HS-5 (cell line): ENCODE measurements around the gene SMAD9.

Experiments used
- DNase-seq: peaks from one replicate; pipeline ENCODE4 v3.0.0-alpha.2; 2012; ENCODE audit warnings: low read depth

The SMAD9 gene

DNA sequence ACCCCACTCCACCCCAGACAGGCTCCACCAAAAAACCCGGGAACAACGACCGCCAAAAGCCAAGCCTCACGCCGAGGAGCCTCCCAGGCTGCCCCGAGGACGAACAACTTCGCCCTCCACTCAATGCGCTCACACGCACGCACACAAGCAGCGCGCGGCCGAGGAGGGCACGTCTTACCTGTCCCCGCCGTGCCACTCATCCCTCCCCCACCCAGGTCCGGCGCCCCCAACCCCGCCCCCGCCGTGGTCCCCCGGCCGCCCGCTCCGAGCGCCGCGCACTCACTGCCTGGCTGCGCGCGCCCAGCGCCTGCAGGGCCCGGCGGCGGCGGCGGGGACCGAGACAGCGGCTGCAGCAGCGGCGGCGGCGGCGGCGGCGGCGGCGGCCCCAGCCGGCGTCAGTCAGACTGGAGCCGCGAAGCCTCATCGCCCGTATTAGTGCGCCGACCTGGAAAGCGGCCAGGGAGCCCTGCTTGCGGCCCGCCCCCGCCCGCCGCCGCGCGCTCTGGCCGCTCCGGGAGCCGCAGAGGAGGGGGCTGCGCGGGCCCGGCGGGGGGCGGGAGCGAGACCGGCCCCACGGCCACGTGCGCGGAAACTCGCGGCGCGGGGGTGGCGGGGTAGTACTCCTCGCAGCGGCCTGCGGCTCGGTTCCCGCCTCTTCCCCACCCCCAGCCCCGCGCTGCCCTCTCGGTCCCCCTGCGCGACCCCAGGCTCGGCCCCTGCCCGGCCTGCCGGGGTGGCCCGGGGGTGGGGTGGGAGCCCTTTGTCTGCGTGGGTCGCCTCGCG, at the start of gene SMAD9:
TSS of gene SMAD9 (minus strand) at position 406 of the 783 bp plus-strand sequence. CDS start 40,549 bp downstream, outside the sequence.
- no peak for DNase-seq

DNA sequence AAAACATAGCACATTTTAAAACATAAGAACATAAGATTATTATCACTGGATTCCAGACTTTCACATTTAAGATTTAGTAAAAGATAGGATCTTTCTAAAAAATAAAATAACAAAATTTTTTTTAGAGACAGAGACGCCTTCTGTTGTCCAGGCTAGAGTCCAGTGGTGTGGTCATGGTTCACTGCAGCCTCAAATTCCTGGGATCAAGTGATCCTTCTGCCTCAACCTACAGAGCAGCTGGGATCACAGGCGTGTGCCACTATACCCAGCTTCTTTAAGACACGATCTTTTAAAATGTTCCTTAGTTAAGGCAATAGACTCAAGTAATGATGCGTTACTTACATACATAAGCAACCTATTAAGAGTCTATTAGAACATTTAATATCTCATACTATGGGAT, 46.4 kb upstream of the SMAD9 start:
- DNase-seq: no peak

GRCh38 chr13:36965767-36966166, 45.7 kb upstream of the SMAD9 start:
- DNase-seq: peak; percentile 36

DNA sequence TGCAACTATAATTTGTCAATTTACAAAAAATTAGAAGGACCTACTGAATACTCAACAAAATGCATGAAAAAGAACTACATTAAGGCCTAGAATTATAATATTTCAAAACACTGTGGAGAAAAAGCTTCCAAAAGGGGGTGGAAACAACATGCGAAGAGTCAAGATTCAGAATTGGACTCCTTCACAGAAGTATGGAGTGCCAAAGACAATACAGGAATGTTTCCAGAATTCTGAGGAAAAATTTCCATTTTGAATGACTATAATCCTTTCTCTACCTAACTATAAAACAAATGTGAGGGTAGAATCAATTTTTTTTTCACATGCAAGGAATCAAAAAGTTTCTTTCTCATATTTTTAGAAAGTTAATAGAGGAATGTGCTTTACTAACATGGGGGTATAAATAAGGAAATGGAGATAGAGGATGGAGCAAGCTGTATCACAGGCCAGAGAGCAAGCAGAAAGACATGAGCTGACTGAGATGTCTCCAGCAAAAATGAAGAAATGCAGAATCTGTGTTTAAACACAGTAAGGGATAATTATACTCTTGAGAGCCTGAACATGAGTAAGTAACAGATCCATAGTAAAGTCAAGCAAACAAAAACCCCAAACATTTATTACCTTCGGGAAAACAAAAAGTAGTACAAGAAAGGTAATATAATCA, 39.5 kb upstream of the SMAD9 start:
- DNase-seq: no peak

GRCh38 chr13:36954542-36954941, 34.5 kb upstream of the SMAD9 start:
- no peak for DNase-seq

DNA sequence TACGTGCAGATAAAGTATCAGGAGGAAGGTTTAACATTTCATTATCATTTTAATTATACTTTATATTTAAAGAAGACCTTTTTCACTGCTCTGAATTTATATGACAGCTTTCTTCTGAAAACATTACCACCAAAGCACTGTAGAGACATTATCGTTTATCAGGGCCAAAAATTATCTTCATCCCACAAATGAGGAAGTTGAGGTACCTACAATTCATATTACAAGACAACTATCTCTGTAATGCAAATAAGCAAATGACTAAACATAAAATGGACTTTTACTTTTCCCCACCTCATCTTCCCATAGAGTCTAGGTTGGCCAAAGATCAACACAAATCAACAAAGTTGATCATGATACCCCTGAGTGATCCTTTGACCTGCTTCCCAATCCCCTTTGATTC, 30.9 kb upstream of the SMAD9 start:
- no peak for DNase-seq

- DNase-seq: no peak
Measured at GRCh38 chr13:36950330-36950729, 30.3 kb upstream of the SMAD9 start.

- DNase-seq: no peak
Measured at GRCh38 chr13:36945078-36945477, 25.0 kb upstream of the SMAD9 start.

DNA sequence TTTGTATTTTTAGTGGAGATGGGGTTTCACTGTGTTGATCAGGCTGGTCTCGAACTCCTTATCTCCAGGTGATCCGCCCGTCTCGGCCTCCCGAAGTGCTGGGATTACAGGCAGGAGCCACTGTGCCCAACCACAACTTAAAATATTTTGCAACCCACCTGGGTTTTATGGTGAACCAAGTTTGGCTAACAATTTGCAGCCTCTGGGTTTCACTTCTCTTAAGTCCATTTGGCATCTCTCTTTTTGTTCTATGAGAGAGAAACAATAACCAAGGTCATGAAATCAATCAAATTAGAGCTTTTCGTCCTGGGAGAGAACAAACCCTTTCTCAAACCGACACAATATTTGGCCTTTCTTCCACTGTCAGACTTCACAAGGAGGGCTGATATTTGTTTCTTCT, 5.6 kb upstream of the SMAD9 start:
- DNase-seq: no peak

- no peak for DNase-seq
Measured at GRCh38 chr13:36924001-36924400, 4.0 kb upstream of the SMAD9 start.

DNA sequence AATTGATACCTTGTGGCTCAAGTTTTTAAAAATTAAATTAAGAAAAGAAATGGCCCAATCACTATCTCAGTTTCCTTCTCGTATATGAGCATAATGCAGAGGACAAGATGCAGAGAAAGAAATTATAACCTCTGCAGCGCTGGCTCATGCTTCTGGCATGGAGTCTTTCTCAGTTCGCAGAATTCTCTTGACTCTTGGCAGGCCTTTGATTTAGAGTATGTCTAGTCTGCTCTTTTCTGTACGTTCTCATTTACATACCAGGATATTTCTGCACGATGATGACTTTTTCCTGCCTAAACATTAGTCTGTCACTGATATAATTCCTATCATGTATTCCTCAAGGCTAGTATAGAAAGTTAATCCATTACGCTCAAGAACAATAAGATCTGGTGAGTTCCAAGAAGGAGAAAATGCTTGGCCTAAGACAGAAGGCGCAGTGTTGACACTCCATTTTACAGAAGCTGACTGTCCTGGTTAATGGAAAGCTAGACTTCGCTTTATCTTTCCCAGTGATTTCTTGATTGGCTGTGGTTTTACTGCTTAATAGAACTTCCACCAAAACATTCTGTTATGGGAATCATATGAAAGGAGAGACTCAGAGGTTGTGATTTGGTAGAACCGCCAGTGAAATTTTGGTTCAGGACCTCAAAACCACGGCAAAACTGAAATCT, 1.7 kb upstream of the SMAD9 start:
- DNase-seq: no peak

DNA sequence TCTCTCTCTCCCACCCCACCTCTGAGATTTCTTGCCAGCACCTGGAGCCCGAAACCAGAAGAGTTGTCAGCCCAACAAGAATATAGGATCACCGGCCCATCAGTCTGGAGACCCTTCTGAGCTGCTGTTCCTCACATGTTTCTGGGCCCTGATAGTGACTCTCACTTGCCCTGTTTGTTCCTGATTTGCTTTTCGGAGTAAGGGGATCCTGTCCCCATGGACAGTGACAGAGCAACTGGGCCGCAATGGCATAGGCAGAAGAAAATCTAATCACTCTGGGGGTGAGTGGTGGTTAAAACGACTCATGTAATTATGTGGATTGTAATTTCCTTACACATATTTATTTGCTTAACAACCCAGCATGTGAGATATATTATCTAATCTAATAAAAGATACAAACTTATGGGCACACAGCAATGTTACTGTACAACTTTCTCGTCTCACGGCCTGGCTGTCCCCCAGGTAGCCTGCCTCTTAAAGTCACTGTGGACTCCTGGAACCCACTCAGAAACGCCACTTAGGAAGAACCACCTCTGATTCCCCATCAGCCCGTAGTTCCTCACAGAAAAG, 663 bp upstream of the SMAD9 start:
- no peak for DNase-seq

GRCh38 chr13:36919171-36919832, 736 bp downstream of the SMAD9 start:
- DNase-seq: no peak

DNA sequence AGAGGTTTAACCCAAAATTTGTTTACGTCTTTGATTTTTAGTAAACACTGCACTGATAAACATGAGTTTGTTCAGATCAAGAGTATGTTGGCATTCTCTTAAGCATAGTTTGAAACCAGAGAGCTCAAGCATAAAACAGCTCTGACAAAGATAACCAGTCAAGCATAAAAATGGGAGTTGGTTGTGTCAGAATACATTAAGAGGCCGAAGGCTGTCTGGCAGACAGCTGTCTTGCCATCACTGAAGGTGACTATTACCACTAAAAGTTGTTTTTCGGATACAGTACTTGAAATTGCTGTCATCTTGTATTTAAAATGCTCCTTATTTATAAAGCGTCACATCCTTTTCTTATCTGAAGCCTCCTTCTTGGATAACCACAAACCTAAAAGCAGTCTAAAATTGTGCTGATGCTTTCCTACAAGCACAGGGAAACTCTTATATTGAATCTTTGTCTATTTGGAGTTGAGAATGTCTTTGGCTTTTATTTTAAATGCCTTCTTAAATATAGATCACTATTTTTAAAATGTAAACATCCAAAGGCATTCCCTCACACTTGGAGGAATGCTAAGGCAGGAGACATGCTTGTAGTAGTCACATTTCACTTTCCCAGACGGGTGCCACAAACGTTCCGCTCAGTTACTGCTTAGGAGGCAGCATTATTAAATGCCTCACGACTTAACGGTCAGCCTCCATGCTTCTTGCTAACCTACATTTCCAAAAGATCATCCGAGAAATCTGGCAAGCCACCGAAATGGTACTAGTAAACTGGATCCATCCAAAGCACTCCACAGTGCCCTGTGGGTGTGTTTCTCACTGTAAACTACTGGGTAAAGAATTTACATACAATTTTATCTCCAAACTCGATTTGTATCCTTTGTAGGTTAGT, 1.5 kb downstream of the SMAD9 start:
- no peak for DNase-seq

GRCh38 chr13:36917311-36917710, 2.7 kb downstream of the SMAD9 start:
- DNase-seq: no peak

DNA sequence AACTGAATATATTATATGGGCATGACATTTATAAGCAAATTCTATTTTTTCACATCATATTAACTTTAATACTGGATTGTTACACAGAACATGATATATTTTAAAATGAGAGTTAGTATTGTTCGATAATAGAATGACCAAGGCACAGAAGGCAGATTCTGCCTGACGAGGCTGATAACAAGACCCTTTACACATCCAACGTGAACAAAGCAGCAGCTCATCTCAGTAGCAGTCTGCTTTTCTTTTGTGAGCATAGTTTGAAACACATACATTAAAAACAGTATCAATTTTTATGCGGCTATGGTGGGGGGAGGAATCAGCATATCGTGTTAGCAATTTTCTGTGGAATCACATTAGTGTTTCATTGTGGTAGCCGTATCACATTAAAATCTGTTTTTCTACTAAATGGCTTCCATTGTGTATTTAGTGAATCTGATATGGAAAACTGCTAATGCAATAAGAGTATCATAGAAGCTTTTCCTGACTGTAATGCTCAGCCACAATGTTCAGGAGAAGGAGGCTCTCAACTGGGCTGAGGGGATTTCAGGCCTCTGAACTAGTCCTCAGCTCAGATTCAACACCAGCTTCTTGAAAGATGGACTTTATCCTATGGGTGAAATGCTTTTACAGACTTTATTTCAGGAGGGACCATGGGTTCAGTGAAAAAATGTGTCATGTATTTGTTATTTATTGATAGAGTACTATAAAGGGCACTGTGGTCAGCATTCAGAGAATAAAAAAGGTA, 4.0 kb downstream of the SMAD9 start:
- DNase-seq: no peak

DNA sequence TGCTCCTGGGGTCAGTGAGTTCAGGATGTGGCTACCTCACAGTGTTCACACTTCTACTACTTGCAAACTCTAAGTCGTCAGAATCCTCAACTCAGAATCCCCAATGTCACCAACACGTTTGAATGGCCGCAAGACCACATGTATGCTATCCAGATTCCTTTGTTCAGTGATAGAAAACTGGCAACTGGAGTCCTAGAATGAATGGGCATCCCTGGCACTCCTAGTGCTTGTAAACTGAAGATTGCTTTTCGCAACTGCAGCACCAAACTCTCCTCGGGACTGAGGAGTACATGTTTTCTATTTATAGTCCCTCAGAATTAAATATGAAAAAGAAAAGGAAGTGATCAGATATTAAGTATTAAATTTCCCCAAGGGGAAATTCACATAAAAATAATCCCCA, 4.9 kb downstream of the SMAD9 start:
- DNase-seq: no peak

DNA sequence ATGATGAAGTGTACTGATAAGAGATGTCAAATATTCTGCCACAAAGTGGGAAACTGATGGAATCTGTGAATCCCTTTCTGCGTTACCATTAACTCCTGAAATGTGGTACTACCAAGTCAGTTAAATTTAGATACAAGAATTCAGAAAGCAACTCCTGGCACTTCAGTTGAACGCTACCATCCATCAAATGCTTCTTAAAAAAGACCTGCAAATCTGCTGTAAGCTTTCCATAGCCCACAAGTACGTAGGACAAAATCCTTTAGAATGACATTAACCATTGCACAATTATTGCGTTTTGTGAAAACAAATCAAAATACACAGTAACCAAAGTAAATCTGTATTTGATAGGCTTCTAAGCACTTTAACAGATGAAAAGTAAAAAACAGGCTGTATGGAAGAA, 5.4 kb downstream of the SMAD9 start:
- no peak for DNase-seq

DNA sequence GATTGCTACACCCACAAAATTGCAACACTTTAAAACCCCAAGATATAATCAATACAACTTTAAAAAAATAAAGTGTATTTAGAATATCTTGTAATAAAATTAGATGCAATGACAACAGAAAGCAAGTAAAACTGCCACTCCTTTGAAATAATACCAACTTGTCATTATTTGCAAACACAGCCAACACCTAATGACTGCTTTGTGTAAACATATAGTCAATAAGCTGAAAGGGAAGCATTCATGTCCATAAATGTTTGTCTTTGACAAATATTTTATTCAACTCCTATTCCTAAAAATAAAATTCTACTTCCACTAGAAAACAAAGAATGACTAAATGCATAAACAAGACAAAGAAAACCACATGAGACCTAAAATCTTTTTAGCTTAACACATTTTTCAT, 6.6 kb downstream of the SMAD9 start:
- DNase-seq: no peak

DNA sequence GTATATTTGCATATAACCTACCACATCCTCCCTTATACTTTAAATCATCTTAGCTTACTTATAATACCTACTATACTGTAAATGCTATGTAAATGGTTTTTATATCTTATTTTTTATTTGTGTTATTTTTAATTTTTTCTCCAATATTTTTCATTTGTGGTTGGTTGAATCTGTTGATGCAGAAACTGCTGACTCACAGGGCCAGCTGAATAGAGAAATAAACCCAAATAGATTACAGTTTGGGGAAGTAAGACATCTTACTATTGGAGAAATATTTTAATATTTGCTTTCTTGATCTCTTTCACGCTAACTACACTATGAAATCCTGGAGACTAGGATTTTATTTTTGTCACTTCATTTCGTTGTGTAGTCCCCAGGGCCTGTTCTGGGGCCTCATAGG, 7.1 kb downstream of the SMAD9 start:
- DNase-seq: no peak

- DNase-seq: no peak
Measured at GRCh38 chr13:36912369-36912768, 7.7 kb downstream of the SMAD9 start.
